Anterior cingulate cortex (tissue), 58 donors: ENCODE results near the gene PAF1.
"Not testable (repeated sequence)": the region's sequence is repeated elsewhere in the genome, so short reads cannot be mapped to it uniquely, and the experiment has no call there.

Experiments used
- DNase-seq, 58 donors: peaks; one replicate each; lab custom pipeline; 2025; lab: John Stamatoyannopoulos, UW

The PAF1 gene

GRCh38 chr19:39385629-39386411, 5.1 kb downstream of the PAF1 start:
- DNase-seq = peak in 1 of 58 donors; percentile 23

GRCh38 chr19:39384839-39385568, 5.9 kb downstream of the PAF1 start:
- no peak for DNase-seq

DNA sequence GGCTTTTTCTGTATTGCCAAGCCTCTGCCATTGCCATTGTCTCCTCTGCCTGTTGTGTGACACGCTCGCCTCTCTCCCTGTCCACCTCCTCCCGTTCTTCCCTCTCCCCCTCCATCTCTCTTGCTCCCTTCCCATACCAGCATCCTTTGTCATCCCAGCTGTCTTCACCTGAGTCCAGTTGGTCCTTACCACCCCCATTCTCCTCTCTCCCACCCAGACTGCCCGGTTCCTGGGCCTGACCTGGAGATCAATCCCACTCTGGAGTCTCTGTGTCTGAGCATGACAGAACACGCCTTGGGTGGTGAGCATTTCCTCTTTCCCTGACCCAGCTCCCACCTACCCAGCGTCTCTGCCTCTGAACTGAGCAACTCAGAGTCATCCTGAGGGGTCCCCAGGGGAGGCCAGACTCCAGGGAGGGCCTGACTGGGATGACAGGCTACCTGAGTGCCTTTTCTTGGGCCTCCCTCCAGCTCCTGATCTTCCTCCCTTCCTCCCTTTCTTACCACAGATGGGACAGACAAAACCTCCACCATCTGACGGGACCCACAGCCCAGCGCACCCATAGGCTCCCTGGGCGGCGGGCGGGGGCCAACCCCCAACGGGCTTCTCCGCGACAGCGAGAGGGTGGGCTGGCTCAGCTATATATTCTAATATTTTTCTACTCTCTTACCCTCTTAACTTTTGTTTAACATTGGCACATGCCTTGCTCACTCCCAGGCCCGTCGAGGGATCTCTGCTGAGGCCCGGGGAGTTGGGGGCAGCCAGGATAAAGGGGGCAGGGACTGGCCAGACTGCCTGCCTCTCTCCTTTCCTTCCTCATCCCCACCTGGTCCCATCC, 7.7 kb downstream of the PAF1 start:
- no peak for DNase-seq

GRCh38 chr19:39381910-39382611, 8.8 kb downstream of the PAF1 start:
- no peak for DNase-seq

DNA sequence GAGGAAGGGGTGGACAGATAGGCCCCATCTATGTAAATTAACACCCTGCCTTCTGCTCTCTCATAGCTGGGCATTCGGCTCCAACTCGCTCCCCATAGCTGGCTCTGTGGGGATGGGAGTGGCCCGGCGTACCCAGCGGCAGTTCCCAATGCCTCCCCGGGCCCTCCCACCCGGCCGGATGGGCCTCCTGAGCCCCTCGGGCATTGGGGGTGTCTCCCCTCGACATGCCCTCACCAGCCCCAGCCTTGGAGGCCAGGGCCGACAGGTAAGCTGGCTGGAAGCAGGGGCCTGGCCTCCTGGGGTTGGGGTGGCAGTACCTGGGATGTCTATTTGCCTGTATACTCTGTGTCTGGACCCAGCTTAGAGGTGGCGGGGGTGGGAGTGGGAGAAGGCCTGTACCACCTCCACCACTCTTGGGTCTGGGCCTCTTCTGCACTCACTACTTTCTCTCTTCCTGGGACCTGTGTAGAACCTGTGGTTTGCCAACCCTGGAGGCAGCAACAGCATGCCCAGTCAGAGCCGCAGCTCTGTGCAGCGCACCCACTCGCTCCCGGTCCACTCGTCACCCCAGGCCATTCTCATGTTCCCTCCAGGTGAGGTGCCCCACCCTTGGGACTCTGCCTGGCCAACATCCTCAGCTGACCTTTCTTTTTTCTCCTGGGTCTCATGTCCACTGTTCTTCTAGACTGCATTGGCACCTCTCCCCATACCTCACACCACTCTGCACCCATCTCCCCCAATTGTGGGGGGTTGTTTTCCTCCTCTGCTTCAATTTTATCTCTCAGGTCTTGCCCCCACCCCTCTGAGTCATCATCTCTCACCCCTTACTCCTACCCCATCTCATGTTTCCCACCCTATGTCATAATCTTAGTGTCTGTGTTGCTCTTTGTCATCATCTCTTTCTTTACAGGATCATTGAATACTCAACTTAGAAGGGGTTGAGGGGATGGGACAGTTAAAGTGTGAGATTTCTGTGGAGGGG, 10.1 kb downstream of the PAF1 start:
- no peak for DNase-seq

- peak in 12 of 58 donors; percentile 5 to 40 (median 23) for DNase-seq
Observed at GRCh38 chr19:39379865-39380396, 11.0 kb downstream of the PAF1 start.

- not testable (repeated sequence) for DNase-seq
Observed at GRCh38 chr19:39379366-39379765, 11.5 kb downstream of the PAF1 start.

DNA sequence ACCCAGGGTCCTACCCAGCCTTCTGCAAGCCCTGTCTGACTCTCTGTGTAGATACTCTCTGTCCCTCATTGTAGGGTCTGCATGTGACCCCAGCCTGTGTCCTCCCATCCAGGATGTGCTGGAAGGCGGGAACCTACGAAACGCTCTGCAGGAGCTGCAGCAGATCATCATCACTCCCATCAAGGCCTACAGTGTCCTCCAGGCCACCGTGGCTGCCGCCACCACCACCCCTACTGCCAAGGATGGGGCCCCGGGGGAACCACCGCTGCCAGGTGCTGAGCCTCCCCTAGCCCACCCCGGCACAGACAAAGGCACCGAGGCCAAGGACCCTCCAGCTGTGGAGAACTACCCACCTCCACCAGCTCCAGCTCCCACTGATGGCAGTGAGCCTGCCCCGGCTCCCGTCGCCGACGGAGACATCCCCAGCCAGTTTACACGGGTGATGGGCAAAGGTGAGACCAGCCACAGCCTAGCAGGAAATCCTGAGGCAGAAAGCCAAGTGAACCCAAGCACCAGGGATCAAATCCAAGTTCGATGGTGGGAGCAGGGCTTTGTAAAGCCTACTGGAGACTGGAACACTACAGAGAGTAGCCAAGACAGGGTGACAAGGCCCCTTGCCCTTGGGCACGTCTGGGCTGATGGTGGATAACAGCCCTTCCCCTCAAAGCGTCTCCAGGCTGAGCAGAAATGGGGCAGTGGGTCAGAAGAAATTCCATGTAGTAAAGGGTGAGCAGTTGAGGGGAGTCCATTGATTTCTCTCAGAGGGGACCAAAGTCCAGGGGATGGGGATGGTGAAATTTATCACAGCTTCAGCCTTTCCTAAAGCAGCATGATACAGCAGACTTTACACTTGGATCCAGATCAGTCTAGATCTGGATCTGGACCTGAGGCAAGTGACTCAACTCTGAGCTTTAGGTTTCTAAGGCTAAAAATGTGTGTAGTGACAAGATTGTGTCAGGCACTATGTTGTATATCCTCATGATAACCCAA, 13.2 kb downstream of the PAF1 start:
- DNase-seq = no peak

DNA sequence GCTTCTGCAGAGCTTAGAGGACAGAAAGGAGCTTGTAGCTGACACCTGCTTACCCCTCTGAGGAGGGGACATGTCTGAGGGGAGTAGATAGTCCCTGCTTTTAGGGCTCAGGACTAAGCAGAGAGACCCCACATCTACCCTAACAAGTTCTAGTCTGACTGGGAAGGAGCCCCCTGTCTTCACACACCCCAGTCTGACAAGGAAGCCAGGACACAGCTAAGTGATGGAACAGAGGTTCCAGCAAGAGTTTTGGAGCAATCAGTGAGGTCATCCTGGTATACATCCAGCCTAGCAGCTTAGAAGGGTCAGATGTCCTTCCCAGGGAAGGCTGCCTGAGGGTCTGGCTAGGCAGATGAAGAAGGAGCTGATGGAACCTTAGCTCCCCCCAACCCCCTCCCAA, 15.0 kb downstream of the PAF1 start:
- DNase-seq = no peak

DNA sequence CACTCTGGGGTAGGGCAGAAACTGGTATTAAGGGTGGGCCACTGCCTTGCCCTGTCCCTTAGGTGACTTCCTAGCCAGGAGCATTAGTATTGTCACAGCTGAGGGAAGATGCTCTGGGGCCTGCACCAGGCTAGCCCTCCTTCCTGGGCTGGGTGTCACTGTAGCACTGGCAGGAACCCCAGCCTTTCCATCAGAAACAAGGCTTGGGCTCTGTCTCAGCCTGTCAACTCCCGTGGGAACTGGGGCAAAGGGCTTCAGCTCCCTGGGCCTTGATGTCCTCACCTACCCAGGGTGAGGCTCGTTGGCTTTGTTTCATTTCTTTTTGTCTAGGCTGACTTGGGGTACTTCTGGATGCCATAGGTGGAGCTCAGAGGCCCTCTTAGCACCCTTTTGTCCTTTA, 18.0 kb downstream of the PAF1 start:
- DNase-seq = peak in 6 of 58 donors; percentile 11 to 50 (median 42)

GRCh38 chr19:39372047-39372802, 18.7 kb downstream of the PAF1 start:
- peak in 49 of 58 donors; percentile 6 to 84 (median 55) for DNase-seq

GRCh38 chr19:39370735-39371134, 20.2 kb downstream of the PAF1 start:
- no peak for DNase-seq

- no peak for DNase-seq
Observed at GRCh38 chr19:39369200-39369599, 21.7 kb downstream of the PAF1 start.

GRCh38 chr19:39365531-39365930, 25.4 kb downstream of the PAF1 start:
- no peak for DNase-seq

DNA sequence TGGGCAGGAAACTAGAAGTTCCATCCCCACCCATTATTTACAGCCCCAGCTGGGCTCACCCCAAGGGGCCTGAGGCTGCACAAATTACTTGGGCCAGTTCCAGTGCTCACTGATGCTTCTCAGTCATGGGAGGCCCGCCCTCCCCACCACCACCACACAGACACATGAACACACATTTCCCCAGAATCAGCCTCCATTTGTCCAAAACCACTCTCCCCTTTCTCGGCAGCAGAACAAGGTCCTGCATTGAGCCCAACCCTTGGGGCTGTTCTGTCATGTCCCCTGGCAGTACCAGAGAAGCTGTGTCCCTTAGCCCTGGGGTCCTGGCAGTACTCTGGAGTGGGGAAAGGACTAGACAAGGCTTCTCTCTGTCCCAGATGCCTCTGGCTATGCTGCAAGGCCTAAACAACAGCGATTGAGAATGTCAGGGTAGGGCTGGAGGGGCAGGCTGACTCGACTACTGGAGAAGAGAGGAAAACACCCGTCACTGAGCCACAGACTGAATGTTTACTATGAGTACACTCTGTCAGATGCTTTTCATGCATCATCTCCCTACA, 26.9 kb downstream of the PAF1 start:
- peak in 55 of 58 donors; percentile 8 to 98 (median 74) for DNase-seq
